ENCODE measurements around the gene CCDC183. TPM values are rescaled to one million over a fixed set of nuclear protein-coding genes. Genes with fewer than 3 reads are reported as not detected.

CCDC183 gene
- polyA plus RNA-seq, 1 donor (not counting 4 experiments of a cell fraction or from before 2014, with no cell fraction given) = 0.03 TPM

DNA sequence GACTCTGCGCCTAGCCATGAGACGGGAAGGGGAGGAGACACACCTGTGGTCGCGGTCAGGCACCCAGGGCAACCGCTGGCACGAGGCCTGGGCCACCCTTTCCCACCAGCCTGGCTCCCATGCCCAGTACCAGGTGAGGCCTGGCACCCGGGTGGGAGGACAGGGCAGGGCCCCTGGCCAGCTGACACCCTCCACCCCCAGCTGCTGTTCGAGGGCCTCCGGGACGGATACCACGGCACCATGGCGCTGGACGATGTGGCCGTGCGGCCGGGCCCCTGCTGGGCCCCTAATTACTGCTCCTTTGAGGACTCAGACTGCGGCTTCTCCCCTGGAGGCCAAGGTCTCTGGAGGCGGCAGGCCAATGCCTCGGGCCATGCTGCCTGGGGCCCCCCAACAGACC is 61.0 kb downstream of the CCDC183 start:
- dilution Hi-C loops (cut with MboI; ENCODE audit: extremely low pct_ligation_motif_present, low sequenced_read_pairs) = no loop called here
- H3K9me1 ChIP-seq (ENCODE audit: control insufficient read depth, extremely low read depth, insufficient read depth, low read length) = no peaks in the 10 kb centered on the region
- FAIRE-seq (no peak), DNase-seq (ENCODE audit: low read depth, low spot score) (no peak)
- no peak overlapping the region for H3K27ac ChIP-seq (ENCODE audit: control insufficient read depth, insufficient read depth, low read length)
- H3K9me3 ChIP-seq (ENCODE audit: control insufficient read depth, low read depth, low read length) = no peaks in the 10 kb centered on the region
- H2AFZ ChIP-seq (ENCODE audit: control insufficient read depth, low read length) = no peak overlapping the region
- H3K79me2 ChIP-seq (ENCODE audit: control insufficient read depth, insufficient read depth, low read length) = no peaks in the 10 kb centered on the region
- peaks cover 4% of the 10 kb centered on the region for H4K20me1 ChIP-seq (ENCODE audit: control insufficient read depth, extremely low read depth, insufficient read depth, low read length)
- no peak for TF ChIP-seq EZH2 (IDR thresholded peaks at IDR 0.05; ENCODE audit: low read length)
- TF ChIP-seq, protein P1, sequence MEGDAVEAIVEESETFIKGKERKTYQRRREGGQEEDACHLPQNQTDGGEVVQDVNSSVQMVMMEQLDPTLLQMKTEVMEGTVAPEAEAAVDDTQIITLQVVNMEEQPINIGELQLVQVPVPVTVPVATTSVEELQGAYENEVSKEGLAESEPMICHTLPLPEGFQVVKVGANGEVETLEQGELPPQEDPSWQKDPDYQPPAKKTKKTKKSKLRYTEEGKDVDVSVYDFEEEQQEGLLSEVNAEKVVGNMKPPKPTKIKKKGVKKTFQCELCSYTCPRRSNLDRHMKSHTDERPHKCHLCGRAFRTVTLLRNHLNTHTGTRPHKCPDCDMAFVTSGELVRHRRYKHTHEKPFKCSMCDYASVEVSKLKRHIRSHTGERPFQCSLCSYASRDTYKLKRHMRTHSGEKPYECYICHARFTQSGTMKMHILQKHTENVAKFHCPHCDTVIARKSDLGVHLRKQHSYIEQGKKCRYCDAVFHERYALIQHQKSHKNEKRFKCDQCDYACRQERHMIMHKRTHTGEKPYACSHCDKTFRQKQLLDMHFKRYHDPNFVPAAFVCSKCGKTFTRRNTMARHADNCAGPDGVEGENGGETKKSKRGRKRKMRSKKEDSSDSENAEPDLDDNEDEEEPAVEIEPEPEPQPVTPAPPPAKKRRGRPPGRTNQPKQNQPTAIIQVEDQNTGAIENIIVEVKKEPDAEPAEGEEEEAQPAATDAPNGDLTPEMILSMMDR (optimal IDR thresholded peaks at IDR 0.05 in 1 of 3, IDR thresholded peaks at IDR 0.05 in 1 of 3, conservative IDR thresholded peaks at IDR 0.05 in 1 of 3; ENCODE audit: extremely low read depth in 1 of 3, insufficient read depth in 2 of 3, low read length in 3 of 3) = no peak
- no peak overlapping the region for H3K9ac ChIP-seq (ENCODE audit: control insufficient read depth, extremely low read depth, insufficient read depth, low read length)
- no peak overlapping the region for H3K4me2 ChIP-seq (ENCODE audit: control insufficient read depth, extremely low read depth, insufficient read depth, low read depth, low read length)
- H3K4me1 ChIP-seq (ENCODE audit: control insufficient read depth, extremely low read depth, insufficient read depth, low read length) = peaks cover 3% of the 10 kb centered on the region
- peaks cover 6% of the 10 kb centered on the region in 2 experiments for H3K36me3 ChIP-seq (ENCODE audit: control insufficient read depth in 2 of 2, extremely low read depth in 1 of 2, insufficient read depth in 2 of 2, low read length in 2 of 2)
- no peaks in the 10 kb centered on the region for H3K27me3 ChIP-seq (ENCODE audit: control insufficient read depth, extremely low read depth, insufficient read depth, low read length)
- H3K4me3 ChIP-seq (ENCODE audit: control insufficient read depth in 2 of 3, extremely low read depth in 1 of 3, insufficient read depth in 2 of 3, low read depth in 1 of 3, low read length in 3 of 3) = no peak overlapping the region

Small RNA genes lying within 50 kb of the gene (small RNA-seq; reads per million reads assigned to genes)
- 0 reads per million in 3 experiments for gene AL355987.2 (ENCODE audit: insufficient read length in 3 of 3, low read depth in 3 of 3, low replicate concordance in 1 of 3)
- 0 reads per million in 3 experiments for gene ATP6V1G1P3 (ENCODE audit: insufficient read length in 3 of 3, low read depth in 3 of 3, low replicate concordance in 1 of 3)
- 0 reads per million in 3 experiments for gene MIR4292 (ENCODE audit: insufficient read length in 3 of 3, low read depth in 3 of 3, low replicate concordance in 1 of 3)
- 0 reads per million in 3 experiments for gene MIR6722 (ENCODE audit: insufficient read length in 3 of 3, low read depth in 3 of 3, low replicate concordance in 1 of 3)

Other genes with a start within 250 kb of the CCDC183 start
- 4.2 to 10.5 TPM (median 6.2 TPM) in 3 replicates for gene EGFL7, start 133.4 kb upstream of the CCDC183 start, polyA plus RNA-seq
- gene AGPAT2, start 108.9 kb upstream of the CCDC183 start, polyA plus RNA-seq = 26.5 to 35.5 TPM (median 34.7 TPM) in 3 replicates
- gene DIPK1B, start 83.8 kb upstream of the CCDC183 start, polyA plus RNA-seq = 0.03 to 0.26 TPM in 2 of 3 replicates, not detected in the other
- not detected in 3 replicates for gene LCN10, start 53.4 kb upstream of the CCDC183 start, polyA plus RNA-seq
- not detected in 3 replicates for gene LCN6, start 47.8 kb upstream of the CCDC183 start, polyA plus RNA-seq
- gene LCN8, start 38.1 kb upstream of the CCDC183 start, polyA plus RNA-seq = not detected in 3 replicates
- not detected in 3 replicates for gene LCN15, start 31.8 kb upstream of the CCDC183 start, polyA plus RNA-seq
- 85.5 to 118 TPM (median 99.9 TPM) in 3 replicates for gene TMEM141, start 5.0 kb upstream of the CCDC183 start, polyA plus RNA-seq
- 46.3 to 51.1 TPM (median 51.0 TPM) in 3 replicates for gene RABL6, start 11.6 kb downstream of the CCDC183 start, polyA plus RNA-seq
- gene AJM1, start 46.1 kb downstream of the CCDC183 start, polyA plus RNA-seq = 0.10 to 0.21 TPM (median 0.12 TPM) in 3 replicates
- gene PHPT1, start 53.1 kb downstream of the CCDC183 start, polyA plus RNA-seq = 68.8 to 113 TPM (median 97.9 TPM) in 3 replicates
- 0.49 to 0.82 TPM (median 0.62 TPM) in 3 replicates for gene MAMDC4, start 56.0 kb downstream of the CCDC183 start, polyA plus RNA-seq
- 329 to 354 TPM (median 343 TPM) in 3 replicates for gene EDF1, start 70.0 kb downstream of the CCDC183 start, polyA plus RNA-seq
- 9.9 to 12.9 TPM (median 10.6 TPM) in 3 replicates for gene TRAF2, start 90.2 kb downstream of the CCDC183 start, polyA plus RNA-seq
- 23.0 to 47.2 TPM (median 34.5 TPM) in 3 replicates for gene FBXW5, start 148.4 kb downstream of the CCDC183 start, polyA plus RNA-seq
- gene C8G, start 148.9 kb downstream of the CCDC183 start, polyA plus RNA-seq = 0.24 to 0.72 TPM (median 0.32 TPM) in 3 replicates
- 0.22 TPM in 1 of 3 replicates, not detected in the others for gene LCN12, start 155.9 kb downstream of the CCDC183 start, polyA plus RNA-seq
- gene PTGDS, start 181.2 kb downstream of the CCDC183 start, polyA plus RNA-seq = not detected in 3 replicates
- gene LCNL1, start 186.7 kb downstream of the CCDC183 start, polyA plus RNA-seq = not detected in 3 replicates
- gene PAXX, start 196.1 kb downstream of the CCDC183 start, polyA plus RNA-seq = 11.2 to 14.6 TPM (median 13.6 TPM) in 3 replicates
- 5.5 to 36.0 TPM (median 9.4 TPM) in 3 replicates for gene CLIC3, start 200.2 kb downstream of the CCDC183 start, polyA plus RNA-seq
- gene ABCA2, start 231.9 kb downstream of the CCDC183 start, polyA plus RNA-seq = 1.3 to 4.2 TPM (median 1.4 TPM) in 3 replicates
- gene FUT7, start 235.8 kb downstream of the CCDC183 start, polyA plus RNA-seq = not detected in 3 replicates
- 9.8 to 23.8 TPM (median 10.6 TPM) in 3 replicates for gene NPDC1, start 249.8 kb downstream of the CCDC183 start, polyA plus RNA-seq